Mesothelial cell of epicardium (in vitro differentiated cells): ENCODE measurements around the gene DBH. TPM values are rescaled to one million over a fixed set of nuclear protein-coding genes. Genes with fewer than 3 reads are reported as not detected.
"Not testable (repeated sequence)": the region's sequence is repeated elsewhere in the genome, so short reads cannot be mapped to it uniquely, and the experiment has no call there.

Experiments used
- DNase-seq, 2 experiments: peaks; one replicate each; pipeline ENCODE4 v3.0.0; 2021; ENCODE audit warnings: low spot score in 2 of 2; ENCODE audit not compliant: unreplicated experiment in 2 of 2
- H3K27ac Mint-ChIP-seq: 2 replicates; pipeline ENCODE4 v1.8.0; 2021; ENCODE audit warnings: mixed read lengths
- H3K27me3 Mint-ChIP-seq: 2 replicates; pipeline ENCODE4 v1.8.0; 2021; ENCODE audit warnings: low read depth, mixed read lengths
- H3K36me3 Mint-ChIP-seq: 2 replicates; pipeline ENCODE4 v1.8.0; 2021; ENCODE audit warnings: mixed read lengths
- H3K4me1 Mint-ChIP-seq: 2 replicates; pipeline ENCODE4 v1.8.0; 2021; ENCODE audit warnings: mixed read lengths
- H3K4me3 Mint-ChIP-seq: 2 replicates; pipeline ENCODE4 v1.8.0; 2021; ENCODE audit warnings: mild to moderate bottlenecking, moderate library complexity, mixed read lengths
- H3K9me3 Mint-ChIP-seq: 2 replicates; pipeline ENCODE4 v1.8.0; 2021; ENCODE audit warnings: mixed read lengths
- total RNA-seq: library from RNA; stranded (reverse); gene quantifications from 3 replicates; pipeline ENCODE4 v1.2.1, GENCODE V29; 2021
- TF ChIP-seq, protein P1 (sequence below): fragments of 200-600 bp; sonication (generic); IDR thresholded peaks from one replicate; pipeline ENCODE4 v1.5.0; 2021; ENCODE audit warnings: antibody characterized with exemption; ENCODE audit not compliant: unreplicated experiment

Gene DBH
- total RNA-seq, 1 donor from 2014 or later: not detected

DNA sequence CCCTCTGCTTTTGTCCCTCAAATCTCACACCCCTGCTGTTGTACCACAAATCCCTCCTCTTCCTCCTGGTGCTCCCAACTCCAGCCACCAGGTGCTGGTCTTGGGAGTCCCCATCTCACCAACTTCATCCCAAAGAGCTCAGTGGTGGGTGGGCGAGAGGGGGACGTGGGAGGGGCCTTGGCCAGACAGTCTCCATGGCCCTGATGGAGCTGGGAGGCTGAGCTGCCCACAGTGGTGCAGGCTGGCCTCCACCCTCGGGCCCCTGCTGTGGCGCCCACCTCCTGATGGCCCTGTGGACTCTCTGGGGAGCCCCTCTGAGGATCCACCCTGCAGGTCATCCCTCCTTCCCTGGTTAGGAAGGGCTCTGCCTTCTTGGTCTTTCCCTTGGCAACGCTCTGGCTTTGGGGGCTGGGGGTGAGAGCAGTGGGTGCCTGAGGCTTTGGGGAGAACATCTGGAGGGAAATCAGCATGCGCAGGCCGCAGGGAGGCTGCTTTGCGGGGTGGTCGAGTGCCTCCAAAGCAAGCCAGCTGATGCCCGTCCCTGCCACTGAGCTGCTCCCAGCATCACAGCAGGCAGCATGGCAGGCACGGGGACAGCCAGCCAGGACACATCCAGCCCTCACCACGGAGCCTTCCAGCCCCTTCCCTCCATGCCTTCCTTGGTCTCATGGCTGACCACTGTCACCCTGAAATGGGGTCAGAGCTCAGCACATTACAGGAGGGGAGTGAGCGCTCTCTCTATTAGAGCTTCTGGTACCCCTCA lies 19.3 kb upstream of the DBH start:
- Mint-ChIP-seq H3K27me3 (peaks cover 86% of the 10 kb centered on the region), H3K9me3 (no peaks in the 10 kb centered on the region)
- TF ChIP-seq, protein P1, sequence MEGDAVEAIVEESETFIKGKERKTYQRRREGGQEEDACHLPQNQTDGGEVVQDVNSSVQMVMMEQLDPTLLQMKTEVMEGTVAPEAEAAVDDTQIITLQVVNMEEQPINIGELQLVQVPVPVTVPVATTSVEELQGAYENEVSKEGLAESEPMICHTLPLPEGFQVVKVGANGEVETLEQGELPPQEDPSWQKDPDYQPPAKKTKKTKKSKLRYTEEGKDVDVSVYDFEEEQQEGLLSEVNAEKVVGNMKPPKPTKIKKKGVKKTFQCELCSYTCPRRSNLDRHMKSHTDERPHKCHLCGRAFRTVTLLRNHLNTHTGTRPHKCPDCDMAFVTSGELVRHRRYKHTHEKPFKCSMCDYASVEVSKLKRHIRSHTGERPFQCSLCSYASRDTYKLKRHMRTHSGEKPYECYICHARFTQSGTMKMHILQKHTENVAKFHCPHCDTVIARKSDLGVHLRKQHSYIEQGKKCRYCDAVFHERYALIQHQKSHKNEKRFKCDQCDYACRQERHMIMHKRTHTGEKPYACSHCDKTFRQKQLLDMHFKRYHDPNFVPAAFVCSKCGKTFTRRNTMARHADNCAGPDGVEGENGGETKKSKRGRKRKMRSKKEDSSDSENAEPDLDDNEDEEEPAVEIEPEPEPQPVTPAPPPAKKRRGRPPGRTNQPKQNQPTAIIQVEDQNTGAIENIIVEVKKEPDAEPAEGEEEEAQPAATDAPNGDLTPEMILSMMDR: no peak

DNA sequence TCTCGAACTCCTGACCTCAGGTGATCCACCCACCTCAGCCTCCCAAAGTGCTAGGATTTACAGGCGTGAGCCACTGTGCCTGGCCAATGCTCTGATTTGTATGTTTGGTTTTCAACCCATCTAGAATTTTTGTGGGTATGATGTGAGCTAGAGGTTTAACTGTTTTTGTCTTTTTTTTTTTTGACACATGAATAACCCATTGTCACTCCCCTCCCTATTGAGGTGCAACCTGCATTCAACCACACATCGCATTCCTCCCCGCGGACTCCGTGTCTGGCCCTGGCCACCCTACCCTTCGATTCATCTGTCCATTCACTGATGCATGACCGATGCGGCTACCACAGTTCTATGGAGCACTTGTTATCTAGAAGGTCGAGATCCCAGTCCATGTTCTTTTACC lies 17.4 kb upstream of the DBH start:
- Mint-ChIP-seq H3K36me3 (no peaks in the 10 kb centered on the region), H3K27ac (no peak overlapping the region), H3K27me3 (peaks cover 87% of the 10 kb centered on the region), H3K9me3 (no peaks in the 10 kb centered on the region), H3K4me1 (no peaks in the 10 kb centered on the region), H3K4me3 (no peak overlapping the region)
- no peak for DNase-seq
- TF ChIP-seq, protein P1: no peak

More for the DNA sequence above, 19.3 kb upstream of the DBH start:
- no peak for DNase-seq
- Mint-ChIP-seq H3K36me3 (no peaks in the 10 kb centered on the region), H3K4me1 (no peaks in the 10 kb centered on the region), H3K4me3 (no peak overlapping the region), H3K27ac (no peak overlapping the region)

DNA sequence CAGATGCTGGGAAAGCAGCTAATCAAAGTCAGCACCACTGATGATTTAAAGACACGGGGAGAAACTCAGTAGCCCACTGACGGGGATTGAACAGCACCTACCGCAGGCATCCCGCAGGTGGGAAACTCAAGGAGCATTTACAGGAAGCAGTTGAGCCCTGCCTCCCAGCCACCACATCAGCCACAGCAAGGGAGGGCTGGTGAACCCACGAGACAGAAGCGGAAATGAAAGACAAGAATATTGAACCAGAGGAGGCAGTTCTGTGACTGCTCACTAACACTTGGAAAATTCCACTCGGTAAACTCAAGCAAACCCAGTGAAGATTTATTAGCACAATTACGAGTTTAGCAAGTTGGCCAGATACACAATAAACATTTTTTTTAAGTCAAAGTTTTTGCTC lies 16.4 kb upstream of the DBH start:
- peaks cover 78% of the 10 kb centered on the region for H3K27me3 Mint-ChIP-seq
- DNase-seq: no peak
- no peak overlapping the region for H3K4me3 Mint-ChIP-seq
- no peaks in the 10 kb centered on the region for H3K36me3 Mint-ChIP-seq
- TF ChIP-seq, protein P1: no peak
- H3K9me3 Mint-ChIP-seq: peaks cover under 1% of the 10 kb centered on the region
- no peaks in the 10 kb centered on the region for H3K4me1 Mint-ChIP-seq
- no peak overlapping the region for H3K27ac Mint-ChIP-seq

DNA sequence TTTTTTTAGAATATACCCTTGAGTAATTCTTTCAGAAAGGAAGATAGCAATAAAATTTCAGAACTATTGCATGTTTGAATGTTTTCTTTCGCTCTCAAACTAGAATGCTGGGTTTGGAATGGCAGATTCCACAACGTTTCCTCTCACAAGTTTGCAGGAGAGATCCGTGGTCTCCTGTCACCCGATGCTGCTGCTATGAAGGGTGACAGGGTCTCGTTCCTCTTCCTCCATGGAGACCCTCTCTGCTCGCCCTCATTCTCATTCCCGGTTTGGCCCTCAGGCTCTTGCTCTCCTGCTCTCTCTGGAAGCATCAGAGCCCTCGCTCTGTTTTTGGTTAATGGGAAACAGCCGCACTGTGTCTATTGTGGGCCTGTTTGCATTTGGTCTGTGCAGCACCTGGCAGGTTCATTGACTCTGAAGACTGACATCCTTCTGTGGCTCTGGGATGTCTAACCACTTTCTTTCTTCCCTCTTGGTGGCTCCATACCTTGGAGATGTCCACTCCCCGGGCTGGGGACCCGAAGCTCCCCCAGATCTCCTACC lies 14.4 kb upstream of the DBH start:
- H3K27ac Mint-ChIP-seq: no peak overlapping the region
- no peak for DNase-seq
- no peaks in the 10 kb centered on the region for H3K4me1 Mint-ChIP-seq
- H3K9me3 Mint-ChIP-seq: peaks cover 15% of the 10 kb centered on the region
- TF ChIP-seq, protein P1: no peak
- H3K27me3 Mint-ChIP-seq: peaks cover 70% of the 10 kb centered on the region
- no peaks in the 10 kb centered on the region for H3K36me3 Mint-ChIP-seq
- no peak overlapping the region for H3K4me3 Mint-ChIP-seq

DNA sequence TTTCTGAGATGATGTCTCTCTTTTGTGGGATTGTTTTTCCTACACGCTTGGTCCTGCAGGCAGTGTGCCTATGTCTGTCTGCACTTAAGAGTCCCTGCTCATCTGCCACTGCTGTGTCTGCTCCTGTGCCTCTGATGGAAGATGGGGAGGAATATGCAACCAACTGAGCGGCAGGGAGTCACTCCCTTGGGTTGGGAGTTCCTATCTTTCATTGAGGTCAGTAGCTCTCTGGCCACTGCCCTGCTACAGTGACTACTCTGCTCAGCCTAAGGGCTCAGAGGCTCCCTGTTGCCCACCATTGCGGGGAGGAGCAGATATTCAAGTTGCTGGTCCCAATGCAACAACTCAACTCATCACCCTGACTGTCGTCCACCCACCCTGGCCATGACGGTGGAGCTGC lies 13.6 kb upstream of the DBH start:
- no peaks in the 10 kb centered on the region for H3K36me3 Mint-ChIP-seq
- peaks cover 68% of the 10 kb centered on the region for H3K27me3 Mint-ChIP-seq
- TF ChIP-seq, protein P1: no peak
- no peaks in the 10 kb centered on the region for H3K4me1 Mint-ChIP-seq
- DNase-seq: no peak
- H3K27ac Mint-ChIP-seq: no peak overlapping the region
- no peak overlapping the region for H3K4me3 Mint-ChIP-seq
- H3K9me3 Mint-ChIP-seq: peaks cover 22% of the 10 kb centered on the region

DNA sequence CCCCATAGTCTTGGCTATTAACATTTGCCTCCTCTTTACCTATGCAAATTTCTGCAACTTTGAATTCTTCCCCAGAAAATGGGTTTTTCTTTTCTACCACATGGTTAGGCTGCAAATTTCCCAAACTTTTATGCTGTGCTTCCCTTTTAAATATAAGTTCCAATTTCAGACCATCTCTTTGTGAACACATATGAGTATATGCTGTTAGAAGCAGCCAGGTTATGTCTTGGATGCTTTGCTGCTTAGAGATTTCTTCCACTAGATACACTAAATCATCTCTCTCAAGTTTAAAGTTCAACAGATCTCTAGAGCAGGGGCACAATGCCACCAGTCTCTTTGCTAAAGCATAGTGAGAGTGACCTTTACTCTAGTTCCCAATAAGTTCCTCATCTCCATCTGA lies 10.2 kb upstream of the DBH start:
- not testable (repeated sequence) for H3K36me3 Mint-ChIP-seq, H3K27ac Mint-ChIP-seq, H3K4me3 Mint-ChIP-seq, H3K4me1 Mint-ChIP-seq, DNase-seq
- peaks cover 39% of the 10 kb centered on the region for H3K27me3 Mint-ChIP-seq
- H3K9me3 Mint-ChIP-seq: peaks cover 22% of the 10 kb centered on the region
